Psoas muscle (tissue), 8 donors: ENCODE data around the gene VAV3. TPM values are rescaled to one million over a fixed set of nuclear protein-coding genes. Genes with fewer than 3 reads are reported as not detected.

Experiments used
- ATAC-seq, 4 donors: fragments of 200-7000 bp; cut with Tn5 transposase; one replicate each; pipeline ENCODE4 v1.9.1; 2020; ENCODE audit warnings: moderate library complexity in 3 of 4, mild to moderate bottlenecking in 2 of 4
- DNase-seq, 2 donors: peaks; one replicate each; pipeline ENCODE4 v3.0.0-alpha.2; 2020
- H3K27ac ChIP-seq: fragments of 200-600 bp; one replicate; pipeline ENCODE4 v1.8.0; 2022
- H3K27me3 ChIP-seq, 3 donors: fragments of 200-600 bp in 1 of 3; one replicate each; pipeline versions ENCODE4 v1.6.1 to v1.8.0; 2013 to 2022; ENCODE audit warnings: low read length in 2 of 3, mild to moderate bottlenecking in 2 of 3, moderate library complexity in 1 of 3; ENCODE audit not compliant: insufficient read depth in 3 of 3
- H3K36me3 ChIP-seq, 2 donors: fragments of 200-600 bp in 1 of 2; one replicate each; pipeline versions ENCODE4 v1.6.1 to v1.8.0; 2013 to 2022; ENCODE audit warnings: low read depth in 1 of 2, mild to moderate bottlenecking in 1 of 2, moderate library complexity in 1 of 2; ENCODE audit not compliant: insufficient read depth in 1 of 2
- H3K4me1 ChIP-seq: fragments of 200-600 bp; one replicate; pipeline ENCODE4 v1.8.0; 2022
- H3K4me3 ChIP-seq: fragments of 200-600 bp; one replicate; pipeline ENCODE4 v1.8.0; 2022; ENCODE audit warnings: mild to moderate bottlenecking
- H3K9me3 ChIP-seq: fragments of 200-600 bp; one replicate; pipeline ENCODE4 v1.8.0; 2022
- CTCF ChIP-seq: fragments of 200-600 bp; IDR thresholded peaks from one replicate; pipeline ENCODE4 v1.8.0; 2022; ENCODE audit warnings: antibody characterized with exemption
- WGBS, 3 donors: extraction: QIAGEN DNeasy Blood & Tissue Kit; methylation state at CpG; one replicate each; pipeline versions ENCODE4 v1.1.6 to v1.1.7; 2013; 5-methylcytosine and 5-hydroxymethylcytosine counted together
- intact Hi-C, 2 donors: fragments of 100-400 bp; cut with DNase I; formaldehyde crosslinking; loops; one replicate each; pipeline versions ENCODE4 v1.11.0 to v1.14.2; 2022
- polyA plus RNA-seq, 3 donors: library from polyadenylated mRNA; stranded (reverse); fragments of 200-250 nt; gene quantifications; one replicate each; pipeline ENCODE4 v1.2.3, GENCODE V29; 2013
- total RNA-seq, 4 donors: library from RNA; stranded (reverse); fragmentation: NEBNext Ultra II Directional in 2 of 4; extraction: Animal tissue kit (Norgen Biotek cat#: 25700) in 2 of 4; gene quantifications; one replicate each; pipeline versions ENCODE4 v1.2.1 to v1.2.4, GENCODE V29; 2021 to 2023
- donor health status: healthy with polysubstance abuse.
- donor health status: DM: no; HTN: no; CAD: no; lungs with moderate emphysema.
- donor health status: Bipolar disorder and iron deficiency.
- donor health status: healthy.
- donor health status: DM: yes; HTN: yes; CAD: no.
- donor health status: DM: no; HTN: no; CAD: no.
- donor health status: DM: no; HTN: no; CAD: no.
- donor health status: DM: yes; HTN: yes; CAD: no.

Gene VAV3
- total and polyA plus RNA-seq, 7 donors = 0.28 to 1.7 (median 0.72) TPM

DNA sequence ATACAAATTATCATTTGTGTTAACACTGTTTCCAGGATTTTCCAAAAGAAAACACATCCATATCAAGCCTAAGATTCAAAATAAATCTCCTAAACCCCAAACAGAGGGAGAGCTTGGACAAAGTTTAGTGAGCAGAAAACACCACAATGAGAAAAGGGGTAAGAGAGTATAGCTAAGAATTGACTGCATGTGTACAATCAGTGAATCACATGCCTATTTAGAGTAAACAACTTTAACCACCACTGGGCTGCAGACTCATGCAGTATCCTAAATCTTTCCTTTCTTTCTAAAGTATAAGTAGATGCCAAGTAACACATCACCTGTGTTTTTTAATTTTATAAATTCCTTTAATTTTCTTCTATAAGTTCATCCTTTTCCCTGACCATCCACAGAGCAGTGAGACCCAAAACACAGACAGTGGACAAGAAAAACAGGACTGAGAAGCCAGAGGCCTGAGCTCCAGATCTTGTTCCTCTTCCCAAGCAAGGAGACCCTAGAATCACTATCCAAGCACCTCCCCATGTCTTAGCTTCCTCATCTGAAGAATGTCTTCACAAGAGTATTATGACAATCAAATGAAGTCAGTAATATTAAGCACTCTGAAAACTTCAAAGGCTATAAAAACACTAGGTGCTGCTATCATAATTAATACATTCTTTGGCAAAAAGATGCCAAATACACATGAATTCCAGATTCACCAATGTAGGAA lies 93.1 kb downstream of the VAV3 start:
- no peak for TF ChIP-seq CTCF
- Histone ChIP-seq H3K4me3 (no peak overlapping the region), H3K4me1 (no peaks in the 10 kb centered on the region), H3K36me3 (no peaks in the 10 kb centered on the region), H3K9me3 (no peaks in the 10 kb centered on the region), H3K27me3 (no peaks in the 10 kb centered on the region), H3K27ac (no peak overlapping the region)
- ATAC-seq = no peak
- DNase-seq = no peak
- intact Hi-C loops = loop anchor here in 1 of 2 donors (5.0 kb wide), 1 partner anchor 245 kb away; no protein-coding TSS in a partner anchor

- ATAC-seq (no peak), DNase-seq (no peak)
- TF ChIP-seq CTCF = no peak
- Histone ChIP-seq H3K36me3 (no peaks in the 10 kb centered on the region), H3K27me3 (no peaks in the 10 kb centered on the region), H3K4me3 (no peak overlapping the region), H3K4me1 (no peaks in the 10 kb centered on the region), H3K27ac (no peak overlapping the region), H3K9me3 (no peaks in the 10 kb centered on the region)
- WGBS, 3 donors = 24 to 34% (median 28%) methylated on average over 2 of the region's 2 CpGs
- intact Hi-C loops = loop anchor here in 1 of 2 donors (5.0 kb wide), 1 partner anchor 246 kb away; no protein-coding TSS in a partner anchor
Observed at GRCh38 chr1:107871259-107871658, 93.7 kb downstream of the VAV3 start.

DNA sequence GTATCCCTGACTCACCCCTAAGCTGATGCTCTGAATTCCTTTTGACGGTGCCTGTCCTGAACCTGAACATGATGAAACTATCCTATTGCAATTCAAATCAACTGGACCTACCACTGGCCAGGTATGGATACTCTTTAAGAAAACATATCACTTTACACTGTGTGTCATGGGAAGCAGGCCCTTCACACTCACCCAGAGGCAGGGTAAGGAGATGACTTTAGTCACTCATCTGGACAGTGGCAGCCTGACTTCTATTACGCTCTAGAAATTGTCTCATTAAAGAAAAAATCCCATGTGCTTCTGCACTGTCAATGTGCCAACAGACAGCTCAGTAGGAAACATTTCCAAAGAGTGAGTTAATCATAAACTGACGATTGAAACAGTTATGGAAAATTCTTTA lies 94.3 kb downstream of the VAV3 start:
- Histone ChIP-seq H3K4me1 (no peaks in the 10 kb centered on the region), H3K27ac (no peak overlapping the region), H3K36me3 (no peaks in the 10 kb centered on the region), H3K27me3 (no peaks in the 10 kb centered on the region), H3K4me3 (no peak overlapping the region), H3K9me3 (no peaks in the 10 kb centered on the region)
- intact Hi-C loops = loop anchor here in 1 of 2 donors (5.0 kb wide), 1 partner anchor 247 kb away; no protein-coding TSS in a partner anchor
- TF ChIP-seq CTCF = no peak
- DNase-seq = no peak
- no peak for ATAC-seq
- 37 to 50% (median 44%) methylated on average over 3 of the region's 3 CpGs for WGBS, 3 donors

- ATAC-seq = no peak
- Histone ChIP-seq H3K27ac (no peak overlapping the region), H3K36me3 (no peaks in the 10 kb centered on the region), H3K4me3 (no peak overlapping the region), H3K27me3 (no peaks in the 10 kb centered on the region), H3K4me1 (no peaks in the 10 kb centered on the region), H3K9me3 (no peaks in the 10 kb centered on the region)
- WGBS, 3 donors = 39 to 74% (median 59%) methylated on average over 1 of the region's 1 CpG
- DNase-seq = no peak
- intact Hi-C loops = no loop called here
- TF ChIP-seq CTCF = no peak
Observed at GRCh38 chr1:107867897-107868296, 97.1 kb downstream of the VAV3 start.

DNA sequence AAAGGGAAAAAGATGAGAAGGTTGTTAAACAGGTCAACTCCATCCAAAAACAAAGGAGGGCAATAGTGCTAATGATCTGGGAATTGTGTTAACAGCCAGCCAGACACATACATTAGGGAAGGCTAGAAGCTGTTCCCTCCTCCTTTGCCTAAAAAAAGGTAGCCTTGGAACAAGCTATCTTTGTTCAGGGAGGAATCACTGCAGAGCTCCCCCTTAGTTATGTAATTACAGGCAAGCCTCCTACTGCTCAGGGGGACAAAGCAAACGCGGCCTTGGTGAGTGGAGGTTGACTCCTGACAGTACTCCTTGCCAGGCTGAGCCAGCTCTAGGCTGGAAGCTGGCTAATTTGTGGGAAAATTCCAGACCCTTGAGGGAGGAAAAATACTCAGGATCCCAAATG lies 97.6 kb downstream of the VAV3 start:
- intact Hi-C loops = no loop called here
- H3K9me3 ChIP-seq = no peaks in the 10 kb centered on the region
- WGBS, 3 donors = 35 to 67% (median 65%) methylated on average over 2 of the region's 2 CpGs
- no peak for DNase-seq
- ATAC-seq = no peak
- no peak overlapping the region for H3K27ac ChIP-seq
- H3K27me3 ChIP-seq = no peaks in the 10 kb centered on the region
- no peak for TF ChIP-seq CTCF
- H3K4me3 ChIP-seq = no peak overlapping the region
- H3K36me3 ChIP-seq = no peaks in the 10 kb centered on the region
- no peaks in the 10 kb centered on the region for H3K4me1 ChIP-seq
